ENCODE data around the gene UBE2C.

- TF ChIP-seq CTCF (conservative IDR thresholded peaks at IDR 0.05) (no peak), ZFX (IDR thresholded peaks at IDR 0.05) (no peak)
Observed at GRCh38 chr20:45774945-45775344, 37.5 kb upstream of the UBE2C start.
